Measurements from ENCODE around the gene KLK14.

KLK14 gene

GRCh38 chr19:51082611-51083010 is at the start of gene KLK14:
TSS of gene KLK14 (minus strand) at chr19:51082887. CDS start at chr19:51082614, 273 bp downstream.
- in situ Hi-C loops (cut with HindIII; ENCODE audit: low sequenced_read_pairs): no loop called here

- in situ Hi-C loops (cut with HindIII; ENCODE audit: low sequenced_read_pairs): no loop called here
Observed at GRCh38 chr19:51131780-51132680, 49.3 kb upstream of the KLK14 start.

GRCh38 chr19:51129716-51130115 is 47.0 kb upstream of the KLK14 start:
- in situ Hi-C loops (cut with HindIII; ENCODE audit: low sequenced_read_pairs): no loop called here

GRCh38 chr19:51128227-51128626 is 45.5 kb upstream of the KLK14 start:
- in situ Hi-C loops (cut with HindIII; ENCODE audit: low sequenced_read_pairs): no loop called here

- in situ Hi-C loops (cut with HindIII; ENCODE audit: low sequenced_read_pairs): no loop called here
Observed at GRCh38 chr19:51127755-51128154, 45.1 kb upstream of the KLK14 start.

- in situ Hi-C loops (cut with HindIII; ENCODE audit: low sequenced_read_pairs): no loop called here
Observed at GRCh38 chr19:51127032-51127431, 44.3 kb upstream of the KLK14 start.

GRCh38 chr19:51125421-51126075 is 42.9 kb upstream of the KLK14 start:
- in situ Hi-C loops (cut with HindIII; ENCODE audit: low sequenced_read_pairs): no loop called here

GRCh38 chr19:51124729-51125128 is 42.0 kb upstream of the KLK14 start, which contains the start of gene SIGLEC9:
TSS of gene SIGLEC9 (plus strand) at chr19:51124906. CDS start at chr19:51124975, 69 bp downstream.
- in situ Hi-C loops (cut with HindIII; ENCODE audit: low sequenced_read_pairs): no loop called here

GRCh38 chr19:51124216-51124615 is 41.5 kb upstream of the KLK14 start:
- in situ Hi-C loops (cut with HindIII; ENCODE audit: low sequenced_read_pairs): no loop called here

GRCh38 chr19:51123802-51124201 is 41.1 kb upstream of the KLK14 start:
- in situ Hi-C loops (cut with HindIII; ENCODE audit: low sequenced_read_pairs): no loop called here

GRCh38 chr19:51123381-51123800 is 40.7 kb upstream of the KLK14 start:
- in situ Hi-C loops (cut with HindIII; ENCODE audit: low sequenced_read_pairs): no loop called here

GRCh38 chr19:51122112-51122981 is 39.7 kb upstream of the KLK14 start:
- in situ Hi-C loops (cut with HindIII; ENCODE audit: low sequenced_read_pairs): no loop called here

- in situ Hi-C loops (cut with HindIII; ENCODE audit: low sequenced_read_pairs): no loop called here
Observed at GRCh38 chr19:51121257-51121656, 38.6 kb upstream of the KLK14 start.

- in situ Hi-C loops (cut with HindIII; ENCODE audit: low sequenced_read_pairs): no loop called here
Observed at GRCh38 chr19:51120160-51120559, 37.5 kb upstream of the KLK14 start.

GRCh38 chr19:51119611-51120010 is 36.9 kb upstream of the KLK14 start:
- in situ Hi-C loops (cut with HindIII; ENCODE audit: low sequenced_read_pairs): no loop called here

GRCh38 chr19:51119101-51119500 is 36.4 kb upstream of the KLK14 start:
- in situ Hi-C loops (cut with HindIII; ENCODE audit: low sequenced_read_pairs): no loop called here

GRCh38 chr19:51116736-51117286 is 34.1 kb upstream of the KLK14 start:
- in situ Hi-C loops (cut with HindIII; ENCODE audit: low sequenced_read_pairs): no loop called here

- in situ Hi-C loops (cut with HindIII; ENCODE audit: low sequenced_read_pairs): loop anchor here (5.0 kb wide), 1 partner anchor 87 kb away; the partner anchor contains the start of gene KLK11
Observed at GRCh38 chr19:51114087-51114729, 31.5 kb upstream of the KLK14 start.

GRCh38 chr19:51111606-51112005 is 28.9 kb upstream of the KLK14 start:
- in situ Hi-C loops (cut with HindIII; ENCODE audit: low sequenced_read_pairs): loop anchor here (5.0 kb wide), 1 partner anchor 84 kb away; the partner anchor contains the start of gene KLK11

- in situ Hi-C loops (cut with HindIII; ENCODE audit: low sequenced_read_pairs): loop anchor here (5.0 kb wide), 1 partner anchor 83 kb away; the partner anchor contains the start of gene KLK11
Observed at GRCh38 chr19:51110666-51110971, 27.9 kb upstream of the KLK14 start.
